Mononuclear cell (primary cell): Measurements from ENCODE around the gene FBH1. TPM values are rescaled to one million over a fixed set of nuclear protein-coding genes. Genes with fewer than 3 reads are reported as not detected.
"Not testable (repeated sequence)": the region's sequence is repeated elsewhere in the genome, so short reads cannot be mapped to it uniquely, and the experiment has no call there.

Experiments
- H3K27me3 ChIP-seq: 2 replicates; pipeline ENCODE4 v1.6.0; 2011; ENCODE audit warnings: low read length, control low read depth; ENCODE audit not compliant: insufficient read depth
- H3K4me1 ChIP-seq: 2 replicates; pipeline ENCODE4 v1.5.1; 2011; ENCODE audit warnings: mild to moderate bottlenecking, low read length, control low read depth; ENCODE audit not compliant: insufficient read depth
- H3K4me3 ChIP-seq: 2 replicates; pipeline ENCODE4 v1.5.1; 2011; ENCODE audit warnings: mild to moderate bottlenecking, low read length, moderate library complexity
- H3K9me3 ChIP-seq: 2 replicates; pipeline ENCODE4 v1.5.1; 2011; ENCODE audit warnings: low read depth, mild to moderate bottlenecking, control low read depth, low read length
- total RNA-seq: library from RNA; depleted of rRNA; stranded (reverse); fragments of >200 nt; gene quantifications from one replicate; pipeline ENCODE4 v1.2.3, GENCODE V29; 2012

FBH1 gene
- total RNA-seq, 1 donor, result 36.5 TPM

DNA sequence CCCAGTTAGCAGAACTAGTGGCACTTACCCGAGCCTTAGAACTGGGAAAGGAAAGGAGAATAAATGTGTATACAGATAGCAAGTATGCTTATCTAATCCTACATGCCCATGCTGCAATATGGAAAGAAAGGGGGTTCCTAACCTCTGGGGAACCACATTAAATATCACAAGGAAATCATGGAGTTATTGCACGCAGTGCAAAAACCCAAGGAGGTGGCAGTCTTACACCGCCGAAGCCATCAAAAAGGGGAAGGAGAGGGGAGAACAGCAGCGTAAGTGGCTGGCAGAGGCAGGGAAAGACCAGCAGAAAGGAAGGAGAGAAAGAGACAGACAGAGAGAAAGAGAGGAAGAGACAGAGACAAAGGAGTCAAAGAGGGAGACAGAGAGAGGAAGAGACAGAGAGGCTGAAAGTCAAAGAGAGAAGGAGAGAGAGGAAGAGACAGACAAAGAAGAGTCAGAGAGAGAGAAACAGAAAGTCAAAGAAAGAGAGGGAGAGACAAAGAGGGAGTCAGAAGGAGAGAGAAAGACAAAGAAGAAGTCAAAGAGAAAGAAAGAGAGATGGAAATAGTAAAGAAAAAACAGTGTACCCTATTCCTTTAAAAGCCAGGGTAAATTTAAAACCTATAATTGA lies 23.5 kb upstream of the FBH1 start:
- not testable (repeated sequence) for H3K9me3 ChIP-seq, H3K4me3 ChIP-seq, H3K27me3 ChIP-seq
- peaks cover 12% of the 10 kb centered on the region for H3K4me1 ChIP-seq

- H3K4me3 ChIP-seq, H3K27me3 ChIP-seq, H3K9me3 ChIP-seq: not testable (repeated sequence)
- H3K4me1 ChIP-seq, result peaks cover 12% of the 10 kb centered on the region
Measured at GRCh38 chr10:5867091-5867615, 22.9 kb upstream of the FBH1 start.

GRCh38 chr10:5868383-5868782 lies 21.7 kb upstream of the FBH1 start:
- peaks cover 15% of the 10 kb centered on the region for H3K4me1 ChIP-seq
- not testable (repeated sequence) for H3K9me3 ChIP-seq, H3K27me3 ChIP-seq, H3K4me3 ChIP-seq

DNA sequence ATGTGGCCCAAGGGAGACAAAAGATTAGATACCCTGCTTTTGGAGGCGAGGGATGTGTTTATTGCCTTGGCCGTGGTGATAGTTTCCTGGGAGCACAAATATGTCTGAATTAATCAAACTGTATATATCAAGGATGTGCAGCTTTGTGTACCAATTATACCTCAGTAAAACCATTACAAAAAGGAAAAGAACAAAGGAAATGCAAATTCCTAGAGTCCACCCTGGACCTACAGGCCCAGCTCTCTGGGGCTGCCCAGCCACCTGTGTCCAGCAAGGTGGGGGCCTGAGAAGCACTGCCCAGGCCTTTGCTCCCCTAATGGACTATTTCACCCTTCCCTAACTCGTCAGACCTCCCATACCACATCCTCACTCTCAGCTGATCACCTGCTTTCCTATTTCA lies 20.9 kb upstream of the FBH1 start:
- no peaks in the 10 kb centered on the region for H3K27me3 ChIP-seq
- peaks cover 15% of the 10 kb centered on the region for H3K4me1 ChIP-seq
- H3K4me3 ChIP-seq, result no peak overlapping the region
- no peaks in the 10 kb centered on the region for H3K9me3 ChIP-seq

GRCh38 chr10:5871596-5871995 lies 18.4 kb upstream of the FBH1 start:
- peaks cover 9% of the 10 kb centered on the region for H3K4me1 ChIP-seq
- H3K4me3 ChIP-seq, result no peak overlapping the region
- no peaks in the 10 kb centered on the region for H3K27me3 ChIP-seq
- no peaks in the 10 kb centered on the region for H3K9me3 ChIP-seq

DNA sequence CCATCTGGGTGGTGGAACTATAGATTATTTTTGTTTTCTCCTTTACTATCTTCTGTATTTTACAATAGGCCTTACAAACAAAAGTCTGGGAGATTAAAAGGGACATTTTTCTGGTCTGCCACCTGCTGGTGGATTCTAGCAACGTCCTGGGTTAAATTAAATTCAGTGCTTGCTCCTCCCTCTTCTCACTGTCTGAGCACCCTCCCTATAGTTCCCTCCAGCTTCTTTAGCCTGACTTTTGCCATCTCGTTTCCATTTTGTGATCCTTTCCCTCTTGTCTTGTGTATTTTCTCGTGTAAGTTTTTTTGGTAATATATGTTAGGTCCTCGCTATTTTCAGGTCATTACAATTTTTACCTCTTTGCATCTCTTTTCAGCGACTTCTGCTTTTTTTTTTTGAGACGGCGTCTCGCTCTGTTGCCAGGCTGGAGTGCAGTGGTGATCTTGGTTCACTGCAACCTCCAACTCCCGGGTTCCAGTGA lies 16.5 kb upstream of the FBH1 start:
- H3K4me3 ChIP-seq, result peak overlapping the region; percentile 21
- H3K9me3 ChIP-seq, result no peaks in the 10 kb centered on the region
- no peaks in the 10 kb centered on the region for H3K27me3 ChIP-seq
- peaks cover 3% of the 10 kb centered on the region for H3K4me1 ChIP-seq

DNA sequence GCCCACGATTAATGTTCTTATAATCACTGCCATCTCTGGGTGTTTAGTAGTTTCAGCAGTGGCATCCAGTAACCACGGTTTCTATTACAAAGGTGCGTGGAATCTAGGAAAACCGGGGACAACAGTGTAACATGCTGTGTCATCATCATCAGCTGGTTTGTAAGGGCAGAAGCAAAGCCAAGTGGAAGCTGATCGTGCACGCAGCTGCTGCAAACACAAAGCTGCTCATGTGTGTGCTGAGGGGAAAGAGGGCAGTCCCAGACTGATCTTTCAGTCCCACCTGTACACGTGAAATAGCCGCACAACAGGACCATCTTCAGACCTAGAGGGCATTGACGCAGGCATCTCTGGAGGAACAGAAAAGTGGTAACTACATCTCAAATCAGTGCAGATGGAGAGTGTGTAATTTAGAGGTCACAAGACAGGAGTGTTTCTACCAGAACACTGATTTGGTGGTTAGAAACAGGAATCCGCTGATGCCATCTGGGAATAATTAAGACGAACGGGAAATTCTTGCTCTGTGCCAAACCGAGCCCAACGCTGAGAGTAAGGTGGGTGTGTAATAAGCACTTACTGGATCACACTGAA lies 13.8 kb upstream of the FBH1 start:
- Histone ChIP-seq H3K4me1 (peaks cover 3% of the 10 kb centered on the region), H3K27me3 (no peaks in the 10 kb centered on the region), H3K9me3 (no peaks in the 10 kb centered on the region), H3K4me3 (no peak overlapping the region)

DNA sequence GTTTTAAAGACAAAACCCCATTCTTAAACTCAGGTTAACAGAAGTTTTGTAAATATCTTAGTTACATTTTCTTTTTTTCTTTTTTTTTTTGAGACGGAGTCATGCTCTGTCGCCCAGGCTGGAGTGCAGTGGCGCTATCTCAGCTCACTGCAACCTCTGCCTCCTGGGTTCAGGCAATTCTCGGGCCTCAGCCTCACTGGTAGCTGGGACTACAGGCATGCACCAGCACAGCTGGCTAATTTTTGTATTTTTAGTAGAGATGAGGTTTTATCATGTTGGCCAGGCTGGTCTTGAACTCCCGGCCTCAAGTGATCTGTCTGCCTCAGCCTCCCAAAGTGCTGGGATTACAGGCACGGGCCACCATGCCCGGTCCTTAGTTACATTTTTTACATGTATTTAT lies 13.0 kb upstream of the FBH1 start:
- not testable (repeated sequence) for H3K4me3 ChIP-seq, H3K9me3 ChIP-seq, H3K4me1 ChIP-seq, H3K27me3 ChIP-seq

DNA sequence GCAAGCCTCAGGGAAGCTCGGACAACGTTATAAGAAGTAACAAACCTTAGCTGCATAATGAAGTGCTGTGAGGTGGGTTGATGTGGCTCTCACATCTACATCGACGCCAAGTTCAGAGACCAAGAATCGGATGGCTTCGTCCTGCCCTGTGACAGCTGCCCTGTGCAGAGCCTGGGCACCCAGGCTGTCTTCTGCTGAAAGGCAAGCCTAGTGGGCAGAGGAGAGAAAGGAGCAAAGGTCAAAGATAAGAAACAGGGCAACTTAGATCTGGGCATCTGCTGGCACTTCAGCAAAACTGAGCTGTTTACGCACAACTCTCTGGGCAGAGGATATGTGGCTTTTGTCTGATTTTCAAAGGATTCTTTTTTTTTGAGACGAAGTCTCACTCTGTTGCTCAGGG lies 7.1 kb upstream of the FBH1 start:
- Histone ChIP-seq H3K4me1 (peaks cover 3% of the 10 kb centered on the region), H3K4me3 (no peak overlapping the region), H3K27me3 (no peaks in the 10 kb centered on the region), H3K9me3 (no peaks in the 10 kb centered on the region)

DNA sequence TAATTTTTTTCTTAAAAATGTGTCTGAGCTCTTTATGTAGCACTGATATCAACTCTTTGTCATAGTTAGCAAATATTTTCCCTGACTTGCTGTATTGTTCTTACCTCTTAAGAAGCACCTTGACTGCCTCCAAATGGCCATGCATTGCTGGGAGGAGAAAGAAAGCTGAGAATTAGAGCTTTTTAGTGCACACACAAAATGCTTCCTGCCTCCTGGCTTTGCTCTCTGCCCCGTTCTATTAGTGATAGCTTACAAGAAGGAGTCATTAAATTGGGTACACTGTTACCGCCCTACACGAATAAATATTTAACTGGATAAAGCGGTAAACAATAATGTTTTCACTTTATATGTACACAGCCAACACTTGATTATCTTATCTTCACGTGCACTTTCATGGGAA lies 4.4 kb upstream of the FBH1 start:
- no peak overlapping the region for H3K4me3 ChIP-seq
- peaks cover 17% of the 10 kb centered on the region for H3K4me1 ChIP-seq
- H3K27me3 ChIP-seq, result no peaks in the 10 kb centered on the region
- no peaks in the 10 kb centered on the region for H3K9me3 ChIP-seq

- no peaks in the 10 kb centered on the region for H3K9me3 ChIP-seq
- no peak overlapping the region for H3K4me3 ChIP-seq
- peaks cover 31% of the 10 kb centered on the region for H3K4me1 ChIP-seq
- no peaks in the 10 kb centered on the region for H3K27me3 ChIP-seq
Measured at GRCh38 chr10:5887029-5887428, 3.0 kb upstream of the FBH1 start.

DNA sequence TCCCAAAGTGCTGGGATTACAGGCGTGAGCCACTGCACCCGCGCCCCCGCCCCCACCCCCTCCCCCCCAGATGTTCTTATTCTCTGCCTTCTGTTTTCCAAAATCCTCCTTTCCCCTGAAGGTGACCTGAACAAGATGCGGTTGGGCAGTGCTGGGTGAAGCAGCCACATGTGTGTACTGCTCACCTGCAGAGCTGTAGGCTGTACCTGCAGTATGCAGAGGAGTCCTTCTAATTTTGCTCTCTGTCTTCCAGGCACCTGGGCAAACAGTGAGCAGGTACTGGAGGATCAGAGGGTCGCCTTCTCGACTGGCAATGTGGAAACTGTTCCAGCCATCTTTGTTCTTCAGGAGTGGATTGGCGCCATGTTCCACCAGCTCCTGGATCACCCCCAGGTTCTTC lies 2.4 kb upstream of the FBH1 start:
- peaks cover 33% of the 10 kb centered on the region for H3K4me1 ChIP-seq
- H3K9me3 ChIP-seq, result no peaks in the 10 kb centered on the region
- H3K27me3 ChIP-seq, result no peaks in the 10 kb centered on the region
- no peak overlapping the region for H3K4me3 ChIP-seq

- H3K9me3 ChIP-seq, result no peaks in the 10 kb centered on the region
- H3K4me3 ChIP-seq, result peak overlapping the region; percentile 63
- no peaks in the 10 kb centered on the region for H3K27me3 ChIP-seq
- peaks cover 33% of the 10 kb centered on the region for H3K4me1 ChIP-seq
Measured at GRCh38 chr10:5888351-5888750, 1.7 kb upstream of the FBH1 start.

DNA sequence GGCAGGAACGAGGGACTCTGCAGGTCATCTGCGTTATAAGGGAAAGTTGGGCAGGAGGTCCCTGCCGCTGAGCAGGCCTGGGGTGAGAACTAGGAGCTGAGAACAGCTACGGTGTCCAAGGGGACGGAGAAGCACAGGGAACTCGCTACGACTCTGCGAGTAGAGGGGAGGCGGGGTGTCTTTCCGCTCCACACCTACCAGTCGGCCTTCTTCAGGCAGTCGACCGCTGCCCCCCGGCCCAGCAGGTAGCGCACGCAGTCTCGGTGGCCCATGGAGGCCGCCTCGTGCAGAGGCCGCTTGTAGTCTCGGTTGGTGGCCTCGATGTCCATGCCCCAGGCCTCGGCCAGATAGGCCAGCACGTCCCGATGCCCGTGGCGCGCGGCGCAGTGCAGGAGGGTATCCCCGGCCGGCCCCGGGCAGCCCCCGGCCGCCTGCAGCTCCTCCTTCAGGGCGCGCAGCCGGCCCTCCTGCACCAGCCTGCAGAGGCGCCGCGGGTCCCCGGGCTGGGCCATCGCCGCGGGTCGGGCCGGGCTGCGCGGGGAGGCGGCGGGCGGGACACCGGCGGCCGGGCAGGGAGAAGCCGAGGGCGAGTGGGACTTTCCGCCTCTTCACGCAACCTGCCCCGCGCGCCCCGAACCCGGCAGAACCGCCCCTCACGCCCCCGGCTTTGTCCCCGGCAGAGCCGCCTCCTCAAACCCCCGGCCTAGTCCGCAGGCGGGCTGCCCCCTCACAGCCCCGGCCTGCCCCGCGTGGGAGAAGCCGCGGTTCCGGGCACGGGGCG lies 1.0 kb upstream of the FBH1 start:
- H3K4me1 ChIP-seq, result peaks cover 33% of the 10 kb centered on the region
- no peaks in the 10 kb centered on the region for H3K27me3 ChIP-seq
- peak overlapping the region; percentile 63 for H3K4me3 ChIP-seq
- no peaks in the 10 kb centered on the region for H3K9me3 ChIP-seq

DNA sequence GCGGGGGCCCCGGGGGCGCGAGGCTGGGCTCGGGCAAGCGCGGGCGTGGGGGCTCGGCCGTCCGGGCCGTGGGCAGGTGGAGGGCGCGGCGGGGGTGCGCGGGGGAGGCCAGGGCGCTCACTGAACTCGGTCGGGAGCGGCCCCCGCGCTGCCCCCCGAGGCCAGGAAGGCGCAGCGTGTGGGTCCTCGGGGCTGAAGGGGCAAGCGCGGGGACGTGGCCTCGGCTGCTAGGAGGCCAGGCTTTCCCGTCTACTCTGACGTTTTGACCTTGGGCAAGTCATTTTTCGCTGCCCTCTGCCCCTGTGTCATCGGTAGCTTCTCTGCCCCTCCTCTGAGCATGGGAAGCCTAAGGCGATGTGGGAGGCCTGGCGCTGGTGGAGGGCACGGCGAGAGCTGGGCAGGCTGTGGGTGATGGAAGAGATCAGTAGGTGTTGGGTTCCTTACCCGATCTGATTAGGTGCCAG lies 441 bp downstream of the FBH1 start:
- Histone ChIP-seq H3K9me3 (no peaks in the 10 kb centered on the region), H3K27me3 (no peaks in the 10 kb centered on the region), H3K4me3 (peak overlapping the region; percentile 63), H3K4me1 (peaks cover 34% of the 10 kb centered on the region)
